Measurements from ENCODE around the gene MEF2C.

Gene MEF2C

GRCh38 chr5:88736494-88736893, 146.5 kb downstream of the MEF2C start:
- H3K4me3 Mint-ChIP-seq: no peak overlapping the region
- no peak overlapping the region for H3K27ac Mint-ChIP-seq
- DNase-seq: no peak
- H3K27me3 Mint-ChIP-seq (ENCODE audit: low read depth, poor library complexity): no peaks in the 10 kb centered on the region
- H3K36me3 Mint-ChIP-seq (ENCODE audit: low read depth): no peaks in the 10 kb centered on the region
- H3K9me3 Mint-ChIP-seq: no peaks in the 10 kb centered on the region
- TF ChIP-seq CTCF (IDR thresholded peaks at IDR 0.05): no peak
- H3K4me1 Mint-ChIP-seq: peaks cover 5% of the 10 kb centered on the region

- no peaks in the 10 kb centered on the region for H3K9me3 Mint-ChIP-seq
- H3K27me3 Mint-ChIP-seq (ENCODE audit: low read depth, poor library complexity): no peaks in the 10 kb centered on the region
- H3K4me1 Mint-ChIP-seq: peaks cover 5% of the 10 kb centered on the region
- H3K27ac Mint-ChIP-seq: no peak overlapping the region
- no peak overlapping the region for H3K4me3 Mint-ChIP-seq
- no peak for TF ChIP-seq CTCF (IDR thresholded peaks at IDR 0.05)
- no peak for DNase-seq
- H3K36me3 Mint-ChIP-seq (ENCODE audit: low read depth): no peaks in the 10 kb centered on the region
These were observed 148.0 kb downstream of the MEF2C start for GRCh38 chr5:88734983-88735382.

- peaks cover 5% of the 10 kb centered on the region for H3K4me1 Mint-ChIP-seq
- no peaks in the 10 kb centered on the region for H3K9me3 Mint-ChIP-seq
- no peak for TF ChIP-seq CTCF (IDR thresholded peaks at IDR 0.05)
- no peak overlapping the region for H3K27ac Mint-ChIP-seq
- H3K4me3 Mint-ChIP-seq: no peak overlapping the region
- H3K36me3 Mint-ChIP-seq (ENCODE audit: low read depth): no peaks in the 10 kb centered on the region
- no peak for DNase-seq
- no peaks in the 10 kb centered on the region for H3K27me3 Mint-ChIP-seq (ENCODE audit: low read depth, poor library complexity)
These were observed 148.8 kb downstream of the MEF2C start for GRCh38 chr5:88734191-88734640.

GRCh38 chr5:88732862-88733261, 150.1 kb downstream of the MEF2C start:
- DNase-seq: no peak
- no peak overlapping the region for H3K4me3 Mint-ChIP-seq
- H3K4me1 Mint-ChIP-seq: peaks cover 5% of the 10 kb centered on the region
- no peak overlapping the region for H3K27ac Mint-ChIP-seq
- no peaks in the 10 kb centered on the region for H3K27me3 Mint-ChIP-seq (ENCODE audit: low read depth, poor library complexity)
- no peaks in the 10 kb centered on the region for H3K9me3 Mint-ChIP-seq
- H3K36me3 Mint-ChIP-seq (ENCODE audit: low read depth): no peaks in the 10 kb centered on the region
- TF ChIP-seq CTCF (IDR thresholded peaks at IDR 0.05): no peak

GRCh38 chr5:88732181-88732633, 150.8 kb downstream of the MEF2C start:
- Mint-ChIP-seq H3K9me3 (no peaks in the 10 kb centered on the region), H3K27ac (no peak overlapping the region), H3K4me3 (no peak overlapping the region), H3K36me3 (ENCODE audit: low read depth) (no peaks in the 10 kb centered on the region), H3K27me3 (ENCODE audit: low read depth, poor library complexity) (no peaks in the 10 kb centered on the region), H3K4me1 (peaks cover 5% of the 10 kb centered on the region)
- no peak for TF ChIP-seq CTCF (IDR thresholded peaks at IDR 0.05)
- no peak for DNase-seq

GRCh38 chr5:88729829-88730182, 153.2 kb downstream of the MEF2C start:
- Mint-ChIP-seq H3K27me3 (ENCODE audit: low read depth, poor library complexity) (no peaks in the 10 kb centered on the region), H3K27ac (no peak overlapping the region), H3K9me3 (no peaks in the 10 kb centered on the region), H3K4me1 (peaks cover 5% of the 10 kb centered on the region), H3K4me3 (no peak overlapping the region), H3K36me3 (ENCODE audit: low read depth) (no peaks in the 10 kb centered on the region)
- no peak for TF ChIP-seq CTCF (IDR thresholded peaks at IDR 0.05)
- DNase-seq: no peak
